WTC11 (cell line): ENCODE data around the gene FAM13A.

Experiments used
- ARID4B ChIP-seq: sonication (generic); formaldehyde crosslinking; IDR thresholded peaks from 2 replicates; pipeline ENCODE4 v1.8.0; 2023; ENCODE audit warnings: missing genetic modification reagents, mild to moderate bottlenecking, borderline replicate concordance
- CREB1 ChIP-seq: sonication (generic); formaldehyde crosslinking; IDR thresholded peaks from 2 replicates; pipeline ENCODE4 v1.8.0; 2023; ENCODE audit warnings: mild to moderate bottlenecking, missing genetic modification reagents
- ELF4 ChIP-seq: sonication (generic); formaldehyde crosslinking; IDR thresholded peaks from 2 replicates; pipeline ENCODE4 v1.8.1; 2022; ENCODE audit warnings: low read depth, mild to moderate bottlenecking, moderate library complexity, missing genetic modification reagents
- EMX1 ChIP-seq: fragments of 250-450 bp; sonication (Bioruptor Pico); IDR thresholded peaks from 2 replicates; pipeline ENCODE4 v1.8.0; 2021; ENCODE audit warnings: mild to moderate bottlenecking
- FOXP1 ChIP-seq: sonication (generic); formaldehyde crosslinking; IDR thresholded peaks from 2 replicates; pipeline ENCODE4 v1.8.0; 2022; ENCODE audit warnings: missing genetic modification reagents, mild to moderate bottlenecking, moderate library complexity, borderline replicate concordance
- GABPB1 ChIP-seq: sonication (generic); formaldehyde crosslinking; IDR thresholded peaks from 2 replicates; pipeline ENCODE4 v1.8.1; 2023; ENCODE audit warnings: mild to moderate bottlenecking, missing genetic modification reagents
- NFYB ChIP-seq: sonication (generic); formaldehyde crosslinking; conservative IDR thresholded peaks from 2 replicates; pipeline ENCODE4 v1.8.0; 2022; ENCODE audit warnings: low read depth, missing genetic modification reagents
- SMAD3 ChIP-seq: sonication (generic); formaldehyde crosslinking; IDR thresholded peaks from 2 replicates; pipeline ENCODE4 v1.8.0; 2022; ENCODE audit warnings: missing genetic modification reagents, mild to moderate bottlenecking, borderline replicate concordance
- SP1 ChIP-seq: sonication (generic); formaldehyde crosslinking; conservative IDR thresholded peaks from 2 replicates; pipeline ENCODE4 v1.8.1; 2022; ENCODE audit warnings: missing genetic modification reagents
- TCF7 ChIP-seq: sonication (generic); formaldehyde crosslinking; IDR thresholded peaks from 2 replicates; pipeline ENCODE4 v1.8.0; 2022; ENCODE audit warnings: mild to moderate bottlenecking, low read depth, missing genetic modification reagents, moderate library complexity
- USF2 ChIP-seq: sonication (generic); formaldehyde crosslinking; IDR thresholded peaks from 2 replicates; pipeline ENCODE4 v1.8.1; 2023; ENCODE audit warnings: mild to moderate bottlenecking, missing genetic modification reagents, moderate library complexity
- ZNF121 ChIP-seq: sonication (generic); formaldehyde crosslinking; IDR thresholded peaks from 2 replicates; pipeline ENCODE4 v1.8.0; 2023; ENCODE audit warnings: missing genetic modification reagents
- ZNF317 ChIP-seq: sonication (generic); formaldehyde crosslinking; IDR thresholded peaks from 2 replicates; pipeline ENCODE4 v1.8.1; 2023; ENCODE audit warnings: low read depth, mild to moderate bottlenecking, moderate library complexity, missing genetic modification reagents, borderline replicate concordance
- TF ChIP-seq, protein P1 (sequence below): fragments of 200-600 bp; IDR thresholded peaks from 2 replicates; pipeline ENCODE4 v1.8.0; 2022; ENCODE audit warnings: antibody characterized with exemption

DNA sequence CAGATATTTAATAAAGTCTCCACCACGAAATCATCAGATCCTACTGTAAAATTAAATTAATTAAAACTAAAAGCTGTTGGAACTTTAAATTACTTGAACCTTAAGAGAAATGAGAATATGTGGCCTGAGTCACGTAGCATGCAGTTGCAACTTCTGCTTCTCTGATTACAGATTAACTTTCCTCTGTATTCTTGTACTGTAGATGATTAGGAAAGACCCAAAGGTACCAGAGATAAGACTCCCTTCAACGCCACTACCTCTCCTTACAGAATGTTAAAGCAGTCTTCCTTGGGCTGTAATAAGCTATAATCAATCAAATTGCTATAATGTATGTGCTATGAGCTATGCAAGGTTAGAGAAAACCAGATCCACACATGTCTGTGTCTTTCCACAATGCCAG is 47.9 kb downstream of the FAM13A start:
- TF ChIP-seq, protein P1, sequence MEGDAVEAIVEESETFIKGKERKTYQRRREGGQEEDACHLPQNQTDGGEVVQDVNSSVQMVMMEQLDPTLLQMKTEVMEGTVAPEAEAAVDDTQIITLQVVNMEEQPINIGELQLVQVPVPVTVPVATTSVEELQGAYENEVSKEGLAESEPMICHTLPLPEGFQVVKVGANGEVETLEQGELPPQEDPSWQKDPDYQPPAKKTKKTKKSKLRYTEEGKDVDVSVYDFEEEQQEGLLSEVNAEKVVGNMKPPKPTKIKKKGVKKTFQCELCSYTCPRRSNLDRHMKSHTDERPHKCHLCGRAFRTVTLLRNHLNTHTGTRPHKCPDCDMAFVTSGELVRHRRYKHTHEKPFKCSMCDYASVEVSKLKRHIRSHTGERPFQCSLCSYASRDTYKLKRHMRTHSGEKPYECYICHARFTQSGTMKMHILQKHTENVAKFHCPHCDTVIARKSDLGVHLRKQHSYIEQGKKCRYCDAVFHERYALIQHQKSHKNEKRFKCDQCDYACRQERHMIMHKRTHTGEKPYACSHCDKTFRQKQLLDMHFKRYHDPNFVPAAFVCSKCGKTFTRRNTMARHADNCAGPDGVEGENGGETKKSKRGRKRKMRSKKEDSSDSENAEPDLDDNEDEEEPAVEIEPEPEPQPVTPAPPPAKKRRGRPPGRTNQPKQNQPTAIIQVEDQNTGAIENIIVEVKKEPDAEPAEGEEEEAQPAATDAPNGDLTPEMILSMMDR = no peak
- no peak for TF ChIP-seq ZNF317
- no peak for TF ChIP-seq SP1 (CRISPR knock-in tag)
- no peak for TF ChIP-seq FOXP1 (CRISPR knock-in tag)
- TF ChIP-seq GABPB1 = no peak
- TF ChIP-seq ZNF121 (CRISPR knock-in tag) = no peak
- TF ChIP-seq EMX1 (CRISPR knock-in tag) = no peak
- TF ChIP-seq SMAD3 (CRISPR knock-in tag) = no peak
- no peak for TF ChIP-seq ELF4
- TF ChIP-seq NFYB = no peak
- no peak for TF ChIP-seq CREB1 (CRISPR knock-in tag)
- TF ChIP-seq TCF7 = no peak
- TF ChIP-seq ARID4B (CRISPR knock-in tag) = no peak
- TF ChIP-seq USF2 = no peak
